ENCODE data around the gene AMIGO3. TPM values are rescaled to one million over a fixed set of nuclear protein-coding genes. Genes with fewer than 3 reads are reported as not detected.
"Not testable (repeated sequence)": the region's sequence is repeated elsewhere in the genome, so short reads cannot be mapped to it uniquely, and the experiment has no call there.

Gene AMIGO3
- polyA plus RNA-seq, 1 donor, result 4.8 TPM

- DNase-seq, result no peak
Observed at GRCh38 chr3:49707113-49707480, 12.4 kb downstream of the AMIGO3 start.

GRCh38 chr3:49706456-49707112 lies 12.9 kb downstream of the AMIGO3 start:
- no peak for DNase-seq

- no peak for DNase-seq
Observed at GRCh38 chr3:49705390-49705960, 14.0 kb downstream of the AMIGO3 start.

- DNase-seq, result no peak
Observed at GRCh38 chr3:49704629-49705028, 14.9 kb downstream of the AMIGO3 start.

- no peak for DNase-seq
Observed at GRCh38 chr3:49703956-49704355, 15.5 kb downstream of the AMIGO3 start.

- DNase-seq, result no peak
Observed at GRCh38 chr3:49703443-49703927, 16.0 kb downstream of the AMIGO3 start.

GRCh38 chr3:49702672-49703071 lies 16.8 kb downstream of the AMIGO3 start:
- DNase-seq, result no peak

- DNase-seq, result no peak
Observed at GRCh38 chr3:49701388-49702077, 18.0 kb downstream of the AMIGO3 start.

GRCh38 chr3:49700453-49701128 lies 18.9 kb downstream of the AMIGO3 start:
- DNase-seq, result no peak

- no peak for DNase-seq
Observed at GRCh38 chr3:49700014-49700413, 19.5 kb downstream of the AMIGO3 start.

GRCh38 chr3:49699281-49699979 lies 20.1 kb downstream of the AMIGO3 start:
- no peak for DNase-seq

GRCh38 chr3:49695350-49696015 lies 24.0 kb downstream of the AMIGO3 start:
- not testable (repeated sequence) for DNase-seq

- not testable (repeated sequence) for DNase-seq
Observed at GRCh38 chr3:49694409-49695070, 24.9 kb downstream of the AMIGO3 start.

GRCh38 chr3:49691481-49691880 lies 28.0 kb downstream of the AMIGO3 start:
- DNase-seq, result not testable (repeated sequence)

GRCh38 chr3:49690856-49691255 lies 28.6 kb downstream of the AMIGO3 start:
- DNase-seq, result not testable (repeated sequence)

GRCh38 chr3:49689908-49690624 lies 29.4 kb downstream of the AMIGO3 start:
- not testable (repeated sequence) for DNase-seq

GRCh38 chr3:49689046-49689907 lies 30.2 kb downstream of the AMIGO3 start, which contains the start of the genes MST1 and RNF123:
TSS of gene MST1 (minus strand) at chr3:49689474. CDS start at chr3:49688691, 783 bp downstream.
TSS of gene RNF123 (plus strand) at chr3:49689557. CDS start at chr3:49691166, 1,609 bp downstream.
- peak; percentile 95 for DNase-seq

GRCh38 chr3:49688338-49689045 lies 31.0 kb downstream of the AMIGO3 start:
- DNase-seq, result not testable (repeated sequence)

GRCh38 chr3:49687424-49687795 lies 32.1 kb downstream of the AMIGO3 start:
- DNase-seq, result not testable (repeated sequence)
